ENCODE data around the gene ZNG1A.
"Not testable (repeated sequence)": the region's sequence is repeated elsewhere in the genome, so short reads cannot be mapped to it uniquely, and the experiment has no call there.

The ZNG1A gene

GRCh38 chr9:151173-151572 lies 27.7 kb downstream of the ZNG1A start:
- not testable (repeated sequence) for H3K27me3 ChIP-seq (ENCODE audit: control insufficient read depth, insufficient read depth, low read length); H3K9ac ChIP-seq (ENCODE audit: low read length); H3K36me3 ChIP-seq (ENCODE audit: control insufficient read depth, insufficient read depth, low read length); H3K4me1 ChIP-seq (ENCODE audit: control insufficient read depth, insufficient read depth, low read length); H3K9me3 ChIP-seq (ENCODE audit: control insufficient read depth, low read length); H3K4me3 ChIP-seq (ENCODE audit: low read length)

GRCh38 chr9:139880-140279 lies 39.0 kb downstream of the ZNG1A start:
- H3K4me3 ChIP-seq (ENCODE audit: low read length); H3K27me3 ChIP-seq (ENCODE audit: control insufficient read depth, insufficient read depth, low read length); H3K9me3 ChIP-seq (ENCODE audit: control insufficient read depth, low read length); H3K4me1 ChIP-seq (ENCODE audit: control insufficient read depth, insufficient read depth, low read length); H3K36me3 ChIP-seq (ENCODE audit: control insufficient read depth, insufficient read depth, low read length); H3K9ac ChIP-seq (ENCODE audit: low read length): not testable (repeated sequence)

GRCh38 chr9:117995-118467 lies 60.8 kb downstream of the ZNG1A start, which contains the start of gene FOXD4:
Gene FOXD4 (minus strand): TSS chr9:118417. CDS start chr9:118119, 298 bp downstream.
- not testable (repeated sequence) for H3K4me1 ChIP-seq (ENCODE audit: control insufficient read depth, insufficient read depth, low read length); H3K36me3 ChIP-seq (ENCODE audit: control insufficient read depth, insufficient read depth, low read length); H3K9ac ChIP-seq (ENCODE audit: low read length); H3K4me3 ChIP-seq (ENCODE audit: low read length); H3K9me3 ChIP-seq (ENCODE audit: control insufficient read depth, low read length)
- peaks cover 34% of the 10 kb centered on the region for H3K27me3 ChIP-seq (ENCODE audit: control insufficient read depth, insufficient read depth, low read length)

- peaks cover 39% of the 10 kb centered on the region for H3K27me3 ChIP-seq (ENCODE audit: control insufficient read depth, insufficient read depth, low read length)
- not testable (repeated sequence) for H3K36me3 ChIP-seq (ENCODE audit: control insufficient read depth, insufficient read depth, low read length); H3K4me1 ChIP-seq (ENCODE audit: control insufficient read depth, insufficient read depth, low read length); H3K9ac ChIP-seq (ENCODE audit: low read length); H3K4me3 ChIP-seq (ENCODE audit: low read length); H3K9me3 ChIP-seq (ENCODE audit: control insufficient read depth, low read length)
Measured at GRCh38 chr9:117144-117994, 61.5 kb downstream of the ZNG1A start.

- not testable (repeated sequence) for H3K9ac ChIP-seq (ENCODE audit: low read length); H3K36me3 ChIP-seq (ENCODE audit: control insufficient read depth, insufficient read depth, low read length); H3K4me3 ChIP-seq (ENCODE audit: low read length); H3K9me3 ChIP-seq (ENCODE audit: control insufficient read depth, low read length); H3K4me1 ChIP-seq (ENCODE audit: control insufficient read depth, insufficient read depth, low read length)
- peaks cover 39% of the 10 kb centered on the region for H3K27me3 ChIP-seq (ENCODE audit: control insufficient read depth, insufficient read depth, low read length)
Measured at GRCh38 chr9:116239-117077, 62.4 kb downstream of the ZNG1A start.

- H3K4me1 ChIP-seq (ENCODE audit: control insufficient read depth, insufficient read depth, low read length); H3K36me3 ChIP-seq (ENCODE audit: control insufficient read depth, insufficient read depth, low read length); H3K4me3 ChIP-seq (ENCODE audit: low read length); H3K9me3 ChIP-seq (ENCODE audit: control insufficient read depth, low read length); H3K9ac ChIP-seq (ENCODE audit: low read length): not testable (repeated sequence)
- H3K27me3 ChIP-seq (ENCODE audit: control insufficient read depth, insufficient read depth, low read length), result peaks cover 39% of the 10 kb centered on the region
Measured at GRCh38 chr9:115118-115451, 63.8 kb downstream of the ZNG1A start.

GRCh38 chr9:114267-115117 lies 64.4 kb downstream of the ZNG1A start:
- peaks cover 39% of the 10 kb centered on the region for H3K27me3 ChIP-seq (ENCODE audit: control insufficient read depth, insufficient read depth, low read length)
- not testable (repeated sequence) for H3K9ac ChIP-seq (ENCODE audit: low read length); H3K9me3 ChIP-seq (ENCODE audit: control insufficient read depth, low read length); H3K4me3 ChIP-seq (ENCODE audit: low read length); H3K4me1 ChIP-seq (ENCODE audit: control insufficient read depth, insufficient read depth, low read length); H3K36me3 ChIP-seq (ENCODE audit: control insufficient read depth, insufficient read depth, low read length)

GRCh38 chr9:113468-114266 lies 65.2 kb downstream of the ZNG1A start:
- not testable (repeated sequence) for H3K9me3 ChIP-seq (ENCODE audit: control insufficient read depth, low read length); H3K4me1 ChIP-seq (ENCODE audit: control insufficient read depth, insufficient read depth, low read length); H3K36me3 ChIP-seq (ENCODE audit: control insufficient read depth, insufficient read depth, low read length); H3K4me3 ChIP-seq (ENCODE audit: low read length); H3K9ac ChIP-seq (ENCODE audit: low read length)
- peaks cover 42% of the 10 kb centered on the region for H3K27me3 ChIP-seq (ENCODE audit: control insufficient read depth, insufficient read depth, low read length)

GRCh38 chr9:112589-113467 lies 66.0 kb downstream of the ZNG1A start:
- not testable (repeated sequence) for H3K4me1 ChIP-seq (ENCODE audit: control insufficient read depth, insufficient read depth, low read length); H3K36me3 ChIP-seq (ENCODE audit: control insufficient read depth, insufficient read depth, low read length); H3K9me3 ChIP-seq (ENCODE audit: control insufficient read depth, low read length); H3K4me3 ChIP-seq (ENCODE audit: low read length); H3K9ac ChIP-seq (ENCODE audit: low read length)
- H3K27me3 ChIP-seq (ENCODE audit: control insufficient read depth, insufficient read depth, low read length), result peaks cover 38% of the 10 kb centered on the region

GRCh38 chr9:110672-111071 lies 68.2 kb downstream of the ZNG1A start:
- H3K36me3 ChIP-seq (ENCODE audit: control insufficient read depth, insufficient read depth, low read length); H3K4me1 ChIP-seq (ENCODE audit: control insufficient read depth, insufficient read depth, low read length); H3K4me3 ChIP-seq (ENCODE audit: low read length); H3K9me3 ChIP-seq (ENCODE audit: control insufficient read depth, low read length); H3K9ac ChIP-seq (ENCODE audit: low read length): not testable (repeated sequence)
- H3K27me3 ChIP-seq (ENCODE audit: control insufficient read depth, insufficient read depth, low read length), result peaks cover 30% of the 10 kb centered on the region

- not testable (repeated sequence) for H3K9me3 ChIP-seq (ENCODE audit: control insufficient read depth, low read length); H3K4me1 ChIP-seq (ENCODE audit: control insufficient read depth, insufficient read depth, low read length); H3K9ac ChIP-seq (ENCODE audit: low read length); H3K36me3 ChIP-seq (ENCODE audit: control insufficient read depth, insufficient read depth, low read length); H3K4me3 ChIP-seq (ENCODE audit: low read length)
- H3K27me3 ChIP-seq (ENCODE audit: control insufficient read depth, insufficient read depth, low read length), result peaks cover 23% of the 10 kb centered on the region
Measured at GRCh38 chr9:109540-109939, 69.3 kb downstream of the ZNG1A start.

Data from mucosa of stomach (tissue), 1 donor.